Liver (tissue), 9 donors: ENCODE results near the gene PHC2. TPM values are rescaled to one million over a fixed set of nuclear protein-coding genes. Genes with fewer than 3 reads are reported as not detected.

Experiments used
- DNase-seq: peaks from one replicate; pipeline ENCODE4 v3.0.0-alpha.2; 2017; ENCODE audit warnings: low spot score
- H3K27ac ChIP-seq, 2 donors: one replicate each; pipeline ENCODE4 v1.7.0; 2013; ENCODE audit warnings: inconsistent platforms in 2 of 2, low read length in 2 of 2, control low read depth in 1 of 2, low read depth in 1 of 2, mild to moderate bottlenecking in 1 of 2
- H3K27me3 ChIP-seq, 4 donors: one replicate each; pipeline versions ENCODE4 v1.6.1 to v1.7.0; 2013; ENCODE audit warnings: low read length in 3 of 4, inconsistent platforms in 1 of 4, mild to moderate bottlenecking in 1 of 4, moderate library complexity in 1 of 4; ENCODE audit not compliant: control insufficient read depth in 4 of 4, insufficient read depth in 4 of 4
- H3K36me3 ChIP-seq, 4 donors: one replicate each; pipeline versions ENCODE4 v1.6.1 to v1.7.0; 2013; ENCODE audit warnings: low read length in 3 of 4, mild to moderate bottlenecking in 3 of 4, low read depth in 1 of 4, moderate library complexity in 1 of 4; ENCODE audit not compliant: control insufficient read depth in 4 of 4, insufficient read depth in 3 of 4
- H3K4me1 ChIP-seq, 4 donors: one replicate each; pipeline versions ENCODE4 v1.6.1 to v1.7.0; 2013; ENCODE audit warnings: low read length in 3 of 4, mild to moderate bottlenecking in 3 of 4, moderate library complexity in 1 of 4; ENCODE audit not compliant: control insufficient read depth in 4 of 4, insufficient read depth in 4 of 4
- H3K4me3 ChIP-seq, 3 donors: one replicate each; pipeline versions ENCODE4 v1.6.1 to v1.7.0; 2013; ENCODE audit warnings: low read length in 3 of 3, control low read depth in 1 of 3, low read depth in 1 of 3, mild to moderate bottlenecking in 1 of 3
- H3K9ac ChIP-seq, 2 donors: one replicate each; pipeline ENCODE4 v1.7.0; 2013; ENCODE audit warnings: low read length in 2 of 2, mild to moderate bottlenecking in 2 of 2, moderate library complexity in 2 of 2, control low read depth in 1 of 2, low read depth in 1 of 2
- H3K9me3 ChIP-seq, 4 donors: one replicate each; pipeline versions ENCODE4 v1.6.1 to v1.7.0; 2013; ENCODE audit warnings: low read length in 3 of 4; ENCODE audit not compliant: control insufficient read depth in 4 of 4
- EGR1 ChIP-seq, 2 donors: IDR thresholded peaks; 2 replicates each; pipeline ENCODE4 v1.6.1; 2016 to 2018; ENCODE audit warnings: antibody characterized with exemption in 2 of 2, low read depth in 2 of 2
- GABPA ChIP-seq, 2 donors: IDR thresholded peaks in 1 of 2; conservative IDR thresholded peaks in 1 of 2; 2 replicates each; pipeline ENCODE4 v1.6.1; 2016; ENCODE audit warnings: antibody characterized with exemption in 2 of 2, mild to moderate bottlenecking in 1 of 2, moderate library complexity in 1 of 2
- HNF4A ChIP-seq, 2 donors: conservative IDR thresholded peaks; 2 replicates each; pipeline ENCODE4 v1.6.1; 2016; ENCODE audit warnings: antibody characterized with exemption in 2 of 2, mild to moderate bottlenecking in 2 of 2
- JUND ChIP-seq, 2 donors: IDR thresholded peaks; 2 replicates each; pipeline ENCODE4 v1.6.1; 2016; ENCODE audit warnings: antibody characterized with exemption in 2 of 2
- NR2F2 ChIP-seq: IDR thresholded peaks from 2 replicates; pipeline ENCODE4 v1.6.1; 2016; ENCODE audit warnings: antibody characterized with exemption
- RAD21 ChIP-seq, 2 donors: IDR thresholded peaks; 2 replicates each; pipeline ENCODE4 v1.6.1; 2016; ENCODE audit warnings: antibody characterized with exemption in 2 of 2, mild to moderate bottlenecking in 2 of 2
- SP1 ChIP-seq: IDR thresholded peaks from 2 replicates; pipeline ENCODE4 v1.6.1; 2018; ENCODE audit warnings: antibody characterized with exemption, mild to moderate bottlenecking
- TAF1 ChIP-seq: conservative IDR thresholded peaks from 2 replicates; pipeline ENCODE4 v1.6.1; 2016; ENCODE audit warnings: antibody characterized with exemption, mild to moderate bottlenecking
- YY1 ChIP-seq: IDR thresholded peaks from 2 replicates; pipeline ENCODE4 v1.6.1; 2016; ENCODE audit warnings: antibody characterized with exemption, mild to moderate bottlenecking
- WGBS: extraction: QIAGEN DNeasy Blood & Tissue Kit; methylation state at CpG from one replicate; pipeline ENCODE4 v1.1.7; 2013; 5-methylcytosine and 5-hydroxymethylcytosine counted together
- polyA plus RNA-seq, 2 donors: library from polyadenylated mRNA; stranded (reverse) in 1 of 2; unstranded in 1 of 2; fragments of 200-250 nt in 1 of 2; fragments of >200 nt in 1 of 2; fragmentation: Nextera tagmentation in 1 of 2; extraction: Ambion mirVana in 1 of 2; gene quantifications; one replicate each; pipeline versions ENCODE4 v1.2.1 to v1.2.3, GENCODE V29; 2013 to 2015
- total RNA-seq, 2 donors: library from RNA; depleted of rRNA; stranded (reverse); fragments of >200 nt; gene quantifications; one replicate each; pipeline ENCODE4 v1.2.3, GENCODE V29; 2014
- TF ChIP-seq, protein P1 (sequence below): IDR thresholded peaks from 2 replicates; pipeline ENCODE4 v1.6.1; 2016; ENCODE audit warnings: antibody characterized with exemption
- TF ChIP-seq, protein P2 (sequence below): fragments of 150-350 bp; IDR thresholded peaks from 2 replicates; pipeline ENCODE4 v1.5.1; 2017; ENCODE audit warnings: improper control_type of control experiment, low read depth, low read length; ENCODE audit not compliant: missing input control
- TF ChIP-seq, protein P3 (sequence below): IDR thresholded peaks from 2 replicates; pipeline ENCODE4 v1.6.1; 2016; ENCODE audit warnings: antibody characterized with exemption
- TF ChIP-seq, protein P4 (sequence below): IDR thresholded peaks from 2 replicates; pipeline ENCODE4 v1.6.1; 2016; ENCODE audit warnings: antibody characterized with exemption
- TF ChIP-seq, protein P5 (sequence below): IDR thresholded peaks from 2 replicates; pipeline ENCODE4 v1.6.1; 2016; ENCODE audit warnings: antibody characterized with exemption, mild to moderate bottlenecking
- donor health status: healthy.
- donor health status: healthy.
- donor health status: healthy.
- donor health status: healthy.
- donor health status: healthy.

Gene PHC2
- total and polyA plus RNA-seq, 4 donors, result 19.1 to 67.8 (median 44.7) TPM

- Histone ChIP-seq H3K4me3 (no peak overlapping the region), H3K36me3 (no peaks in the 10 kb centered on the region), H3K27ac (no peak overlapping the region), H3K9ac (no peak overlapping the region), H3K4me1 (no peaks in the 10 kb centered on the region), H3K27me3 (no peaks in the 10 kb centered on the region), H3K9me3 (no peaks in the 10 kb centered on the region)
- TF ChIP-seq, protein P1, sequence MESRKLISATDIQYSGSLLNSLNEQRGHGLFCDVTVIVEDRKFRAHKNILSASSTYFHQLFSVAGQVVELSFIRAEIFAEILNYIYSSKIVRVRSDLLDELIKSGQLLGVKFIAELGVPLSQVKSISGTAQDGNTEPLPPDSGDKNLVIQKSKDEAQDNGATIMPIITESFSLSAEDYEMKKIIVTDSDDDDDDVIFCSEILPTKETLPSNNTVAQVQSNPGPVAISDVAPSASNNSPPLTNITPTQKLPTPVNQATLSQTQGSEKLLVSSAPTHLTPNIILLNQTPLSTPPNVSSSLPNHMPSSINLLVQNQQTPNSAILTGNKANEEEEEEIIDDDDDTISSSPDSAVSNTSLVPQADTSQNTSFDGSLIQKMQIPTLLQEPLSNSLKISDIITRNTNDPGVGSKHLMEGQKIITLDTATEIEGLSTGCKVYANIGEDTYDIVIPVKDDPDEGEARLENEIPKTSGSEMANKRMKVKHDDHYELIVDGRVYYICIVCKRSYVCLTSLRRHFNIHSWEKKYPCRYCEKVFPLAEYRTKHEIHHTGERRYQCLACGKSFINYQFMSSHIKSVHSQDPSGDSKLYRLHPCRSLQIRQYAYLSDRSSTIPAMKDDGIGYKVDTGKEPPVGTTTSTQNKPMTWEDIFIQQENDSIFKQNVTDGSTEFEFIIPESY, result no peak
- TF ChIP-seq NR2F2 (no peak), JUND (IDR thresholded peaks at IDR 0.05) (no peak), YY1 (no peak), TAF1 (no peak)
- TF ChIP-seq, protein P2, sequence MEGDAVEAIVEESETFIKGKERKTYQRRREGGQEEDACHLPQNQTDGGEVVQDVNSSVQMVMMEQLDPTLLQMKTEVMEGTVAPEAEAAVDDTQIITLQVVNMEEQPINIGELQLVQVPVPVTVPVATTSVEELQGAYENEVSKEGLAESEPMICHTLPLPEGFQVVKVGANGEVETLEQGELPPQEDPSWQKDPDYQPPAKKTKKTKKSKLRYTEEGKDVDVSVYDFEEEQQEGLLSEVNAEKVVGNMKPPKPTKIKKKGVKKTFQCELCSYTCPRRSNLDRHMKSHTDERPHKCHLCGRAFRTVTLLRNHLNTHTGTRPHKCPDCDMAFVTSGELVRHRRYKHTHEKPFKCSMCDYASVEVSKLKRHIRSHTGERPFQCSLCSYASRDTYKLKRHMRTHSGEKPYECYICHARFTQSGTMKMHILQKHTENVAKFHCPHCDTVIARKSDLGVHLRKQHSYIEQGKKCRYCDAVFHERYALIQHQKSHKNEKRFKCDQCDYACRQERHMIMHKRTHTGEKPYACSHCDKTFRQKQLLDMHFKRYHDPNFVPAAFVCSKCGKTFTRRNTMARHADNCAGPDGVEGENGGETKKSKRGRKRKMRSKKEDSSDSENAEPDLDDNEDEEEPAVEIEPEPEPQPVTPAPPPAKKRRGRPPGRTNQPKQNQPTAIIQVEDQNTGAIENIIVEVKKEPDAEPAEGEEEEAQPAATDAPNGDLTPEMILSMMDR, result no peak
- DNase-seq, result no peak
- WGBS, result 97% methylated on average over 3 of the region's 3 CpGs
Observed at GRCh38 chr1:33401471-33401870, 29.4 kb downstream of the PHC2 start.

DNA sequence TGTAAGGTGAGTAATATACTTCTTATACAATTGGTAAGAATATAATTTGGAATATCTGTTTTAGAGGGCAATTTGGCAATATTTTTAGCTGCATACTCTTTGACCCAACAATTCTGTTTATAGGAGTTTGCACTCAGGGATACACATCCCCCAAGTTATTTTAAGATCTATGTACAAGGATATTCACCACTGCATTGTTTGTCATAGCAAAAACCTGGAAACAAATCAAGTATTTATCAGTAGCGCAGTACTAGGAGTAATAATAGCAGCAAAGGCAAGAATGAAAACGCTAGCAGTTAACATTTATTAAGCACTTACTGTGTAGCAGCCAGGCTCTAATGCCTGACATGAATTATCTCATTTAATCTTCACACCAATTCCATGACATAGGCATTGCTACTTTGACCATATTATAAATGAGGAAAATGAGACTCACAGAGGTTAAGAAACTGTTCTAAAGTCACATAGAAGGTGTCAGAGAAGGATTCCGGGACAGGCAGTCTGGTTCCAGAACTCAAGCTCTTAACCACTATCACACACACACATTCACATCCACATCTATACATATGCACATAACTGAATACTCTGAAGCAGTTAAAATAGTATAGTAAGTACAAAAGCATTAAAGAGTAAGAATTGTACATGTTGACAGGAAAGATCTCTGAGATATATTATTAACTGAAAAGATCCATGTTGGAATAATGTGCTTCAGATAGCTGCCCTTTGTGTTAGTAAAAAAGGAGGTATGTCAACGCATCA lies 30.6 kb downstream of the PHC2 start:
- H3K36me3 ChIP-seq, result no peaks in the 10 kb centered on the region
- no peak for TF ChIP-seq GABPA (IDR thresholded peaks at IDR 0.05 in 1 of 2, conservative IDR thresholded peaks at IDR 0.05 in 1 of 2)
- TF ChIP-seq, protein P3, sequence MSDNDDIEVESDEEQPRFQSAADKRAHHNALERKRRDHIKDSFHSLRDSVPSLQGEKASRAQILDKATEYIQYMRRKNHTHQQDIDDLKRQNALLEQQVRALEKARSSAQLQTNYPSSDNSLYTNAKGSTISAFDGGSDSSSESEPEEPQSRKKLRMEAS, result no peak
- TF ChIP-seq, protein P4, sequence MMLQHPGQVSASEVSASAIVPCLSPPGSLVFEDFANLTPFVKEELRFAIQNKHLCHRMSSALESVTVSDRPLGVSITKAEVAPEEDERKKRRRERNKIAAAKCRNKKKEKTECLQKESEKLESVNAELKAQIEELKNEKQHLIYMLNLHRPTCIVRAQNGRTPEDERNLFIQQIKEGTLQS, result no peak
- TF ChIP-seq EGR1 (IDR thresholded peaks at IDR 0.05; ENCODE audit: low read depth in 2 of 2), result no peak
- TF ChIP-seq SP1, result no peak
- TF ChIP-seq RAD21 (IDR thresholded peaks at IDR 0.05), result no peak
- TF ChIP-seq YY1, result no peak
- TF ChIP-seq HNF4A (conservative IDR thresholded peaks at IDR 0.05), result no peak
- TF ChIP-seq, protein P5, sequence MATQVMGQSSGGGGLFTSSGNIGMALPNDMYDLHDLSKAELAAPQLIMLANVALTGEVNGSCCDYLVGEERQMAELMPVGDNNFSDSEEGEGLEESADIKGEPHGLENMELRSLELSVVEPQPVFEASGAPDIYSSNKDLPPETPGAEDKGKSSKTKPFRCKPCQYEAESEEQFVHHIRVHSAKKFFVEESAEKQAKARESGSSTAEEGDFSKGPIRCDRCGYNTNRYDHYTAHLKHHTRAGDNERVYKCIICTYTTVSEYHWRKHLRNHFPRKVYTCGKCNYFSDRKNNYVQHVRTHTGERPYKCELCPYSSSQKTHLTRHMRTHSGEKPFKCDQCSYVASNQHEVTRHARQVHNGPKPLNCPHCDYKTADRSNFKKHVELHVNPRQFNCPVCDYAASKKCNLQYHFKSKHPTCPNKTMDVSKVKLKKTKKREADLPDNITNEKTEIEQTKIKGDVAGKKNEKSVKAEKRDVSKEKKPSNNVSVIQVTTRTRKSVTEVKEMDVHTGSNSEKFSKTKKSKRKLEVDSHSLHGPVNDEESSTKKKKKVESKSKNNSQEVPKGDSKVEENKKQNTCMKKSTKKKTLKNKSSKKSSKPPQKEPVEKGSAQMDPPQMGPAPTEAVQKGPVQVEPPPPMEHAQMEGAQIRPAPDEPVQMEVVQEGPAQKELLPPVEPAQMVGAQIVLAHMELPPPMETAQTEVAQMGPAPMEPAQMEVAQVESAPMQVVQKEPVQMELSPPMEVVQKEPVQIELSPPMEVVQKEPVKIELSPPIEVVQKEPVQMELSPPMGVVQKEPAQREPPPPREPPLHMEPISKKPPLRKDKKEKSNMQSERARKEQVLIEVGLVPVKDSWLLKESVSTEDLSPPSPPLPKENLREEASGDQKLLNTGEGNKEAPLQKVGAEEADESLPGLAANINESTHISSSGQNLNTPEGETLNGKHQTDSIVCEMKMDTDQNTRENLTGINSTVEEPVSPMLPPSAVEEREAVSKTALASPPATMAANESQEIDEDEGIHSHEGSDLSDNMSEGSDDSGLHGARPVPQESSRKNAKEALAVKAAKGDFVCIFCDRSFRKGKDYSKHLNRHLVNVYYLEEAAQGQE, result no peak
- TF ChIP-seq NR2F2, result no peak
- H3K4me1 ChIP-seq, result no peaks in the 10 kb centered on the region
- WGBS, result 82% methylated on average over 4 of the region's 4 CpGs
- H3K9me3 ChIP-seq, result no peaks in the 10 kb centered on the region
- H3K27ac ChIP-seq, result no peak overlapping the region
- H3K4me3 ChIP-seq, result no peak overlapping the region
- H3K27me3 ChIP-seq, result no peaks in the 10 kb centered on the region
- H3K9ac ChIP-seq, result no peak overlapping the region
- DNase-seq, result no peak
